ENCODE measurements around the gene SMIM27. TPM values are rescaled to one million over a fixed set of nuclear protein-coding genes. Genes with fewer than 3 reads are reported as not detected.

The SMIM27 gene
- total RNA-seq, 1 donor from 2014 or later: 8.0 TPM

DNA sequence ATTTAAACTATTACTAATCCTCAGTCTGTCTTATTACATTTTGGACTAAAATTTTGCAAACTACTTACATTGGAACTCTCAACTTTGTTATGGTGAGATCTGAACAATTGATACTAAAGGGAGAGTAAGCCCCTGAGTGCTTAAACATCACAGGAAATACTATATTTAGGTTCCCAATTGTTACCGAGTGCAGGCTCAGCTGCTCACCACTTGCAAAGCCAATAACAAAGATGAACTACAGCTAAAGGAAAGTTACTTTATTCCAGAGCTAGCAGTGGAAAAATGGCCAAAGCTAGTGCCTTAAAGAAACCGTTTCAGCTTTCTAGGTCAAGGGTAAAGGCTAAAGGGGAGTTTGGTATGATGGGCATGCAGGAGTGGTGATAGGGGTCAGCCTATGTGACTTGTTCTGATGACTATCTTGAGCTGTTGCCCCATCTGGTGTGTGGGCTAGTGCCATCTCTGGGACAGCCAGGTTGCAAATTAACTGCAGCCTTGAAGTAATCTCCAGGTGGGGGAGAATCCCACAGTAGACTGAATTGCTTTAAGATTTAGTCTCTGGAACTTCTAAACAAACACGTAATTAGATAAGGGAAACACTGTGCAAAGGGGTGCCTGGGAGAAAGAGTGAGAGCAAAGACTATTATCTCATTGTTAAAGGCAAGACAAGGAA, 28.6 kb downstream of the SMIM27 start:
- Mint-ChIP-seq H3K27ac (ENCODE audit: unreplicated experiment) (peak overlapping the region; percentile 74), H3K4me3 (ENCODE audit: unreplicated experiment) (peak overlapping the region; percentile 39), H3K36me3 (ENCODE audit: low read depth, unreplicated experiment) (no peaks in the 10 kb centered on the region), H3K27me3 (ENCODE audit: unreplicated experiment) (no peaks in the 10 kb centered on the region), H3K9me3 (ENCODE audit: unreplicated experiment) (no peaks in the 10 kb centered on the region), H3K4me1 (ENCODE audit: unreplicated experiment) (peaks cover 16% of the 10 kb centered on the region)
- peak; percentile 8 for DNase-seq (ENCODE audit: low spot score)
- TF ChIP-seq, protein P1, sequence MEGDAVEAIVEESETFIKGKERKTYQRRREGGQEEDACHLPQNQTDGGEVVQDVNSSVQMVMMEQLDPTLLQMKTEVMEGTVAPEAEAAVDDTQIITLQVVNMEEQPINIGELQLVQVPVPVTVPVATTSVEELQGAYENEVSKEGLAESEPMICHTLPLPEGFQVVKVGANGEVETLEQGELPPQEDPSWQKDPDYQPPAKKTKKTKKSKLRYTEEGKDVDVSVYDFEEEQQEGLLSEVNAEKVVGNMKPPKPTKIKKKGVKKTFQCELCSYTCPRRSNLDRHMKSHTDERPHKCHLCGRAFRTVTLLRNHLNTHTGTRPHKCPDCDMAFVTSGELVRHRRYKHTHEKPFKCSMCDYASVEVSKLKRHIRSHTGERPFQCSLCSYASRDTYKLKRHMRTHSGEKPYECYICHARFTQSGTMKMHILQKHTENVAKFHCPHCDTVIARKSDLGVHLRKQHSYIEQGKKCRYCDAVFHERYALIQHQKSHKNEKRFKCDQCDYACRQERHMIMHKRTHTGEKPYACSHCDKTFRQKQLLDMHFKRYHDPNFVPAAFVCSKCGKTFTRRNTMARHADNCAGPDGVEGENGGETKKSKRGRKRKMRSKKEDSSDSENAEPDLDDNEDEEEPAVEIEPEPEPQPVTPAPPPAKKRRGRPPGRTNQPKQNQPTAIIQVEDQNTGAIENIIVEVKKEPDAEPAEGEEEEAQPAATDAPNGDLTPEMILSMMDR (IDR thresholded peaks at IDR 0.05; ENCODE audit: unreplicated experiment): no peak

DNA sequence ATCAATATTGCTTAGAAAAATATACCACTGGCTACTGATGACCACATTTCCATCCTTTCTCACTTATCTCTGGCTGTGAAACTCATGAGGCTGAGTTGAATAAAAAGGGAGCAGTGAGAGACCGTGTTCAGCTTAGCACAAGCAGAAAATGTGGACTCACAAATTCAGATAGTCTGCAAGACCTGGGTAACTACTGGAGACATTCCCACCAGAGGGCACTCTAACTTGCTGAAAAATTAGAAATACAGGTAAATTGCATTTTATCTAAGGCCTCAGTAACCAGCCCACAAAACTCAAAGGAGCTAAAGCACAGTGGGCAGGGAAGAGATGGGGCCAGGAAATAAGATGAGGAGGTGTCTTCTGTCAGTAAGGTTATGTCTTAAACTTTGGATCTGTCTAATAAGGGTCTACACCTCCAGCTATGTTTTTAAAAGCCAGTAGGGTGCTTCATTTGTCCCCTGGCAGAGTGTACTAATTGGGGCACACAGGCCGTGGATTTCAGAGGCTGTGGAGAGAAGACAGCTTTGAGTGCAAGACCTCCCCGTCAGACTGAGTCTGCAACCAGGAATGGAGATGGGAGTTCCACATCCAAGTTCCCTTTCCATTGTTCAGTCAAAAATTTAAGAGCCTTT, 29.5 kb downstream of the SMIM27 start:
- TF ChIP-seq, protein P1 (IDR thresholded peaks at IDR 0.05; ENCODE audit: unreplicated experiment): peak; percentile 44
- no peak overlapping the region for H3K4me3 Mint-ChIP-seq (ENCODE audit: unreplicated experiment)
- H3K36me3 Mint-ChIP-seq (ENCODE audit: low read depth, unreplicated experiment): no peaks in the 10 kb centered on the region
- H3K4me1 Mint-ChIP-seq (ENCODE audit: unreplicated experiment): peaks cover 16% of the 10 kb centered on the region
- peak; percentile 55 for DNase-seq (ENCODE audit: low spot score)
- no peak overlapping the region for H3K27ac Mint-ChIP-seq (ENCODE audit: unreplicated experiment)
- H3K27me3 Mint-ChIP-seq (ENCODE audit: unreplicated experiment): no peaks in the 10 kb centered on the region
- no peaks in the 10 kb centered on the region for H3K9me3 Mint-ChIP-seq (ENCODE audit: unreplicated experiment)

DNA sequence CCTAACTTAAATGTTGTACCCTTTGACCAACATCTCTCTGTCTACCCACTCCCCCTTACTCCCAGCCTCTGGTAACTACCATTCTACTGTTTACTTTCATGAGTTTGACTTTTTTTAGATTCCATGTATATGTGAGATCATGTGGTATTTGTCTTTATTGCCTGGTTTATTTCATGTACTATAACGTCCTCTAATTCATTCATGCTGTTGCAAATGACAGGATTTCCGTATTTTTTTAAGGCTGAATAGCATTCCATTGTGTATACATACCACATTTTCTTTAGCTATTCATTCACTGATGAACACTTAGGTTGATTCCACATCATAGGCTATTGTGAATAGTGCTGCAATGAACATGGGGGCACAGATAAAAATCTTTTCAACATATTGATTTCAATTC, 32.7 kb downstream of the SMIM27 start:
- Mint-ChIP-seq H3K27me3 (ENCODE audit: unreplicated experiment) (no peaks in the 10 kb centered on the region), H3K27ac (ENCODE audit: unreplicated experiment) (no peak overlapping the region), H3K4me1 (ENCODE audit: unreplicated experiment) (peaks cover 16% of the 10 kb centered on the region), H3K4me3 (ENCODE audit: unreplicated experiment) (no peak overlapping the region), H3K36me3 (ENCODE audit: low read depth, unreplicated experiment) (no peaks in the 10 kb centered on the region), H3K9me3 (ENCODE audit: unreplicated experiment) (no peaks in the 10 kb centered on the region)
- no peak for DNase-seq (ENCODE audit: low spot score)
- TF ChIP-seq, protein P1 (IDR thresholded peaks at IDR 0.05; ENCODE audit: unreplicated experiment): no peak

DNA sequence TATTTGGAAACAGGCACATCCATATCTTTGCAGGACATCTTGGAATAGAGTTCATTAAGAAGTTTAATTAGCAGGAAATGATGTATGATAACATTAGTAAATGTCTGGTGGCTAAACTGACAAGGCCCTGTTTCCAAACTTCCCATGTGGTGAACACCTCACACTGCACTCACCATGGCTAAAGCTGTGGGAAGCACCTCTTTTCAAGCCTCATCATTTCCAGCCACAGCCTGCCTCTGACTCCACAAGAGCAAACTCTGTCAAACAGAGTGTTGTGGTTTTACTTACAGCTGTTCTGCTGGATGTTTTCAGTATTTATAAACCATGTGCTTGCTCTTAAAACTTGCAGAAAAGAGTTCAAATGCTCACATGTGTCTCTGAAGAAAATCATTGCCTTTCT, 35.8 kb downstream of the SMIM27 start:
- H3K4me3 Mint-ChIP-seq (ENCODE audit: unreplicated experiment): no peak overlapping the region
- H3K4me1 Mint-ChIP-seq (ENCODE audit: unreplicated experiment): no peaks in the 10 kb centered on the region
- DNase-seq (ENCODE audit: low spot score): no peak
- H3K27ac Mint-ChIP-seq (ENCODE audit: unreplicated experiment): no peak overlapping the region
- H3K27me3 Mint-ChIP-seq (ENCODE audit: unreplicated experiment): no peaks in the 10 kb centered on the region
- H3K9me3 Mint-ChIP-seq (ENCODE audit: unreplicated experiment): no peaks in the 10 kb centered on the region
- TF ChIP-seq, protein P1 (IDR thresholded peaks at IDR 0.05; ENCODE audit: unreplicated experiment): no peak
- H3K36me3 Mint-ChIP-seq (ENCODE audit: low read depth, unreplicated experiment): no peaks in the 10 kb centered on the region

DNA sequence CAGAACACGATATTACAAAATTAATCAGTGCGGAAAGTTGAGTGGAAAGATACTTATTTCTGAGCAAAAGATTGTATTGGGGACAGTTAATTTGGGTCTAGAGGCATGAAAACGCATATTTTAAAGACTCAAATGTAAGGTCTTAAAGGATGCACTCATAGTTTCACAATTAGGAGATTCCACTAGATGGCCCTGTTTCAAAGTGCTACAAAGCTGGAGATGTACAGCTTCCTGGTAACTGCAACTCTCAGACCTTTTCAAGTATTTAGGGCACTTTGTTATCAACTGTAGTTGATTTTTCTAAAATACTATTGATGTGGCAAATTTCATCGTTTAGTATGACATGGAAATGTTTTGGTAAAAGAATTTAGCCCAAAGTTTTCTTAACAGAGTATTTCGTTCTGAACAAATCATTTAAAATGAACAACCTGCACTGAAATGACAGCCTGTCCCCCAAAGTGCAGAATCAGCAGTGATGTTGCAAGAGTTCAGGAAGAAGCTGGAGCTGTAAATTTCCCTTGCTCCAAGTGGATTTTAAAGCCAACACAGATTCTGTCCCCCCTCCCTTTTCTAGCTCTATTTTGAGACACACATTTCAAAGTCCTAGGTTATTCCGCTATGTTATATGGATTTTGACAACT, 37.1 kb downstream of the SMIM27 start:
- Mint-ChIP-seq H3K9me3 (ENCODE audit: unreplicated experiment) (no peaks in the 10 kb centered on the region), H3K27me3 (ENCODE audit: unreplicated experiment) (no peaks in the 10 kb centered on the region), H3K36me3 (ENCODE audit: low read depth, unreplicated experiment) (no peaks in the 10 kb centered on the region), H3K4me1 (ENCODE audit: unreplicated experiment) (no peaks in the 10 kb centered on the region), H3K27ac (ENCODE audit: unreplicated experiment) (no peak overlapping the region), H3K4me3 (ENCODE audit: unreplicated experiment) (no peak overlapping the region)
- no peak for DNase-seq (ENCODE audit: low spot score)
- TF ChIP-seq, protein P1 (IDR thresholded peaks at IDR 0.05; ENCODE audit: unreplicated experiment): no peak
